A549 treated with ZK216348 at 1 μM for 4 hours (cell line): ENCODE measurements around the gene EDA2R. TPM values are rescaled to one million over a fixed set of nuclear protein-coding genes. Genes with fewer than 3 reads are reported as not detected.

Experiments used
- total RNA-seq: library from RNA; stranded (reverse); fragments of 200-300 nt; extraction: Qiagen RNA extraction; gene quantifications from 5 replicates; pipeline ENCODE4 v1.2.3, GENCODE V29; 2022; ENCODE audit warnings: low read depth

EDA2R gene
- total RNA-seq, result 10.7 to 14.9 TPM (median 12.2 TPM) in 5 replicates

GRCh38 chrX:66638591-66639500, at the start of gene EDA2R:
EDA2R (minus strand) TSS chrX:66639078; CDS start chrX:66616020, 23,058 bp downstream.

